Activated T-helper 1 cell treated with Interleukin-2 at 50 U/mL for 16 hours (primary cell): Measurements from ENCODE around the gene ZNF84.

Experiments used
- DNase-seq: peaks from one replicate; pipeline ENCODE4 v3.0.0-alpha.2; 2020; ENCODE audit warnings: low read depth

ZNF84 gene

DNA sequence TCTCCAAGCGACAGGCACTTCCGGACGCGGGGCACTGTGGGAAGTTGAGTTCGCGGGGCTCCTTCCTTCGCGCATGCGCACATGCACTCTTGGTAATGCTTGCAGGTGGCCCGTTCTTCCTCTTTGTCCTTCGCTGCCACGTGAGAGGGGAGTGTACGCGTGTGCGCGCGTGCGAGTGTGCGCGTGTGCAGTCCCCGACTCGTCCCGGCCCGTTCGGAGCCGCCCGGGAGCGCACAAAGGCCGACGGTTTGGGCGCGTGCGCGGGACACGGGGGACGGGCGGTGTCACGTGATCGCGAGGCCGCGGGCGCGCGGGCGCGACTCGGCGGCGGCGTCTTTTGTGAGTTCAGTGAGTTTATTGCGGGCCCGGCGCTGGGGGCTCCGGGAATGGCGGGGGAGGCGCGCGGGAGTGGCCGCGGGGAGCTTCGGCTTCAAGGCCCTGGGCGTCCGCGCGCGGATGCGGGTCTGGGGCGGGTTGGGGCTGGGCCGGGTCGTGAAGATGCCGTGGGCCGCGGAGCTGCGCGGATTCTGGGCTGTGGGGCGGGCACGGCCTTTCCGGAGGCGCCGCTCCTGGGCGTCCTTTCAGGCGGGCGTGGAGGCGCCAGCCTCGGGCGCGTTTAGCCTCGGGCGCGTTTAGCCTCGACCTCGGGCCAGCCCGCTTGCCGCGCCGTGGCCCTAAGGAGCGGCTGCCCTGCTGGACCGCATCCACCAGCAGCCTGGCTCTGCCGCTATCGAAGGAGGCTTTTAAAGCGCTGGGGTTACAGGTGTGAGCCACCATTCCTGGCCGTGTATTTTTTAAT is at the start of gene ZNF84:
Gene ZNF84, plus strand, starts transcription at position 303 of the 799 bp plus-strand sequence. CDS start 3,959 bp downstream, outside the sequence.
- peak; percentile 95 for DNase-seq

- no peak for DNase-seq
Observed at GRCh38 chr12:132998741-132999140, 38.6 kb upstream of the ZNF84 start.

DNA sequence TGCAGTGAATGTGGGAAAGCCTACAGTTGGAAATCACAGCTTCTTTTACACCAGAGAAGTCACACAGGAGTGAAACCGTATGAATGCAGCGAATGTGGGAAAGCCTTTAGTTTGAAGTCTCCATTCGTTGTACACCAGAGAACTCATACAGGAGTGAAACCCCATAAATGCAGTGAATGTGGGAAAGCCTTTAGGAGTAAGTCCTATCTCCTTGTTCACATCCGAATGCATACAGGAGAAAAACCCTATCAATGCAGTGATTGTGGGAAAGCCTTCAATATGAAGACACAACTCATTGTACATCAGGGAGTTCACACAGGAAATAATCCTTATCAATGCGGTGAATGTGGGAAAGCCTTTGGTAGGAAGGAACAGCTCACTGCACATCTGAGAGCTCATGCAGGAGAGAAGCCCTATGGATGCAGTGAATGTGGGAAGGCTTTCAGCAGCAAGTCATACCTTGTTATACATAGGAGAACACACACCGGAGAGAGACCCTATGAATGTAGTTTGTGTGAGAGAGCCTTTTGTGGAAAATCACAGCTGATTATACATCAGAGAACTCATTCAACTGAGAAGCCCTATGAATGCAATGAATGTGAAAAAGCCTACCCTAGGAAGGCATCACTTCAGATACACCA is 26.5 kb upstream of the ZNF84 start:
- no peak for DNase-seq

DNA sequence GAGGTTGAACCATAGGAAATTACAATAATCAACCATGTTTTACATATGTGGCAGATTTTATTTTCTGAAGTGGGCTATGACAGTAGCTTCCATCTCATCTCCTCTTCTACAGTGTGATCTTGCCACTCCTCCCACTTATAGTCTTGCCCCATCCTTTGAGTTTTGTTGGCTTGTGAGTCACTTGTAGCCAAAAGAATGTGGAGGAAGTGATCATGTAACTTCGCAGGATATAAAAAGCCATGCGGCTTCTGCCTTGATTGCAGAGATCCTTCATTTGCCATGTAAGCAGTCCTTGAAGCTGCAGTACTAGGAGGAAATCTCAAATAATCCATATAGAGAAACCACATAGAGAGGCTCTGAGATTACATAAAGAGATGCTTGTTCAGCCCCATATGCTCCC is 13.7 kb upstream of the ZNF84 start:
- no peak for DNase-seq

DNA sequence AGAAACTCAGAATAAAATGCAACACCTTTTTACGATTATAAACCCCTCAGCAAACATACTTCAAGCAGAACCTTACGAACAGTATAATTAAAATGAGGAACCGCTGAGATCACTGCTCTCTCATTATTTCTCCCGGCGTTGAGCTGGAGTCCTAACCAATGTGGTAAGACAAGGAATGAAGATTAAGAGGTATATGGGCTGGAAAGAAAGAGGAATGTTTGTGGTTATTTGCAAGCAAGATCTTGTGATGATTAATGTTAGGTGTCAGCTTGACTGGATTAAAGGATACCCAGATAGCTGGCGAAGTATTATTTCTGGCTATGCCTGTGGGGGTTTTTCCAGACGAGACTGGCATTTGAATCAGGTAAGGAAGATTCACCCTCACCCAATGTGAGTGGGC is 10.3 kb upstream of the ZNF84 start:
- no peak for DNase-seq

GRCh38 chr12:133038118-133038709 is 905 bp downstream of the ZNF84 start:
- DNase-seq, result no peak

DNA sequence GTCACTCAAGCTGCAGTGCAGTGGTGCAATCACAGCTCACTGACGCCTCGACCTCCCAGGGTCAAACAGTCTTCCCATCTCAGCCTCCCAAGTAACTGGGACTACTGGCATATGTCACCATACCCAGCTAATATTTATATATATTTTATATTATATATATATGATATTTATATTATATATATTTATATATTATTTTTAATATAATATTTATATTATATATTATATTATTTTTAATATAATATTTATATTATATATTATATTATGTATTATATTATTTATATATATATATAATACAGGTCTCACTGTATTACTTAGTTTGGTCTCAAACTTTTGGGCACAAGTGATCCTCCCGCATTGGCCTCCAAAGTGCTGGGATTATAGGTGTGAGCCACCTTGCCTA is 9.4 kb downstream of the ZNF84 start:
- no peak for DNase-seq

GRCh38 chr12:133057446-133057845 is 20.1 kb downstream of the ZNF84 start:
- DNase-seq, result no peak

GRCh38 chr12:133058203-133059113 is 21.1 kb downstream of the ZNF84 start:
- no peak for DNase-seq

GRCh38 chr12:133061954-133062353 is 24.6 kb downstream of the ZNF84 start:
- DNase-seq, result no peak

- DNase-seq, result no peak
Observed at GRCh38 chr12:133063556-133063955, 26.2 kb downstream of the ZNF84 start.

DNA sequence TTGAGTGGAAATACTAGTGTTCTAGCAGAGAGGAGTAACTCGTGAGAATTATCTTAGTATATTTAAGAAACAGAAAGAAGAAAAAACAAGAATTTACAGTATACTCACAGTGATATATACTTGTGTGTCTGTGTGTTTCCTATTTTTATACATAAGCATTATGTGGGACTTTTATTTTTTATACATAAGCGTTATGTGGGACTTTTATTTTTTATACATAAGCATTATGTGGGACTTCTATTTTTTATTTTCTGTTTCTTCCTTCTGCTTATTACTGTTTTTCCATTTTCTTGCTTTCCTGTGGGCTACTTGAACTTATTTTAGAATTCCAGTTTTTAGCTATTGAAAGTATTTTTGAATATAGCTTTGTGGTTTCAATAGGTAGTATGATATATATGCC is 36.5 kb downstream of the ZNF84 start:
- DNase-seq, result no peak

DNA sequence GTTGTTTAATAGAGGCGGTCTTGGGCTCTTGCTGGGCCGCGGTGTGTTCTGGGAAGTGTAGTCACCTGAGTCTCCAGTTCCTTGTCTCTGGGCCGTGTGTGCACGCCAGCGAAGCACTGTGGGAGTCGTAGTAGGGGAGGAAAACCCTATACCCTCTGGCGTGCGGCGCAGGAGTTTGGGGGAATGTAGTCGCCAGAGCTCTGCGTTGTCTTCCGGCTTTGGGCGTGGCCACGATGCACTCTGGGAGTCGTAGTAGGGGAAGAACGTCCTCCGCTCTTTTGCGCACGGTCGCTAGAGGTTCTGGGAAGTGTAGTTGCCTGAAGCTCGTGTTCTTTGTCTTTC is 42.7 kb downstream of the ZNF84 start:
- DNase-seq, result peak; percentile 90

- peak; percentile 86 for DNase-seq
Observed at GRCh38 chr12:133080368-133081158, 43.3 kb downstream of the ZNF84 start, which contains the start of gene ZNF140. TSS of gene ZNF140 (plus strand) at chr12:133080923. CDS start at chr12:133081321, 398 bp downstream.

DNA sequence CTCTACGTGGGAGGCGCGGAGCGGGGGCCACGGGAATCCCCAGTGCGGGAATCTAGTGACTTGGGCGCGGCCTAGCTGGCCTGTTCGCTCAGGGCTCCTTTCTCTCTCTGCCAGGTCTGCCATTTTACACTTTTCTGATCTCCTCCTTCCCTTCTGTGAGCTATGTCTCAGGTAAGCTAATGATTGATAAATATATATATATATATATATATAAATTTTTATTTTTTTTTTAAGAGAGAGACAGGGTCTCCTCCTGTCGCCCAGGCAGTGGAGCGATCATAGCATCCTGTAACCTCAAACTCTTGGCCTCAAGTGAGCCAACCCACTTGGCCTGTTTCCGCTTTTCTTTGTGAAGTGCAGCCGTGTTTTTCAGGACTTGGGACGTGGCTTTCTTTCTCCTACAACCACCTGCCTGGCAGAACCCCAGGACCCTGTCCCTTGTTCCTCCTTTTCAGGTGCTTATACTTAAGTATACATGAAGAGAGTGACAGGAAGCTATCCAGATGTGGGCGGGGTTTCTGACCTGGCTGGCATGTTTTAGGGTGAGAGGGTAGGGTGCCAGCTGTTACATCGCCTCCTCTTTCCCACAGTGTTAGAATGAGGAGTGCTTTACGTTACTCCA is 44.0 kb downstream of the ZNF84 start:
- no peak for DNase-seq

DNA sequence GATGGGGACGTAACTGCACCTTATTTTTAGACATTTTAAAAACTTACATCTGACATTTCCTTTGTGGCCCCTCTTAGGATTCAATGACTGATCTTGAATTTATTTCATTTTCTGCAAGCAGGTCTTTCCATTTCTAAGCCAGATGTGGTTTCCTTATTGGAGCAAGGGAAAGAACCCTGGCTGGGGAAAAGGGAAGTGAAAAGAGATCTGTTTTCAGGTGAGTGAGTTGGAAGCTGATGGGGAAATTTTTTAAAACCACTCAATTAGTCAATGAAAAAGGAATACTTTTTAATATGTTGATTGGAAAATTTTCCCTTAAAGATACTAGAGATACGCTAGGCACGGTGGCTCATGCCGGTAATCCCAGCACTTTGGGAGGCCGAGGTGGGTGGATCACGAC is 46.0 kb downstream of the ZNF84 start:
- DNase-seq, result no peak

DNA sequence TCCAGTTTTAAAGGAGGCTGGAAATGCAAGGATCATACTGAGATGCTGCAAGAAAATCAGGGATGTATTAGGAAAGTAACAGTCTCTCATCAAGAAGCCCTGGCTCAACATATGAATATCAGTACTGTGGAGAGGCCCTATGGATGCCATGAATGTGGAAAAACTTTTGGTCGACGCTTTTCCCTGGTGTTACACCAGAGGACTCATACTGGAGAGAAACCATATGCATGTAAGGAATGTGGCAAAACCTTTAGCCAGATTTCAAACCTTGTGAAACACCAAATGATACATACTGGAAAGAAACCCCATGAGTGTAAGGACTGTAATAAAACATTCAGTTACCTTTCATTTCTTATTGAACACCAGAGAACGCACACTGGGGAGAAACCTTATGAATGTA is 68.3 kb downstream of the ZNF84 start:
- no peak for DNase-seq

- DNase-seq, result no peak
Observed at GRCh38 chr12:133106253-133106652, 68.9 kb downstream of the ZNF84 start.

DNA sequence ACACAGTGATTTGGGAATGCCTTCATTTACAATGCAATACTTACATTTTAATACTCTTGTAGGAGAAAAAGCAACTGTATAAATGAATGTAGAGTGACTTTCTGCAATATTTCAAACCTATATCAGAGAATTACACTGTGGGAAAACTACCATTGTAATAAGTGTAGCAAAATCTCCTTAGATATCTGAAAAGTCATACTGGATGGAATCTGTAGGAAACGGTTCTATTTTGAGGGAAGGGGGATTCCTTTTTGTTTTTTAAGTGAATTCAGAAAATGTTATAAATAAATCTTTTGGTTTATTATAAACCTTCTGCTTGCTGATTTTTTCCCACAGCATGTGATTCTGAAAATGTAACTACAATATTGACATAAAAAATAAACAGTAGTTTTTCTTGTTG is 69.8 kb downstream of the ZNF84 start:
- DNase-seq, result no peak

- DNase-seq, result no peak
Observed at GRCh38 chr12:133108150-133108549, 70.8 kb downstream of the ZNF84 start.
